IPS DF 19.7 (cell line): ENCODE results near the gene MSTO1.
"Not testable (repeated sequence)": the region's sequence is repeated elsewhere in the genome, so short reads cannot be mapped to it uniquely, and the experiment has no call there.

Source experiments
- DNase-seq: peaks from one replicate; pipeline ENCODE4 v3.0.0-alpha.2; 2013; ENCODE audit warnings: low read depth, low spot score

MSTO1 gene

DNA sequence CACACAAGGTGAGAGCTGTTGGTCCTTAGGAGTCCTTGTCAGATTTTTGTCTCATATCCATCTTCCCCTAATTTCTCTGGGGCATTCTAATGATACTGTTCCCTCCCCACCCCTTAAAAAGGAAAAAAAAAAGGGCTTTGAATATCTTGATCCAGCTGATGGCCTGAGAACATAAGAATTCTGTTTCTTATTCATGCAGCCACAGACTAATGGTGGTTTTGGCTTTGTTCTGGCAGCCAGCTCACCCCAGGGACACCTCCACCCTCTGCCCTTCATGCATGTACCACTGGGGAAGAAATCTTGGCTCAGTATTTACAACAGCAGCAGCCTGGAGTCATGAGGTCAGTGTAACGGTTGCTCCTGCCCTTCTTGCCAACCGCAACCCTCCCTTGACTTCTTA, 3.2 kb downstream of the MSTO1 start:
- not testable (repeated sequence) for DNase-seq

DNA sequence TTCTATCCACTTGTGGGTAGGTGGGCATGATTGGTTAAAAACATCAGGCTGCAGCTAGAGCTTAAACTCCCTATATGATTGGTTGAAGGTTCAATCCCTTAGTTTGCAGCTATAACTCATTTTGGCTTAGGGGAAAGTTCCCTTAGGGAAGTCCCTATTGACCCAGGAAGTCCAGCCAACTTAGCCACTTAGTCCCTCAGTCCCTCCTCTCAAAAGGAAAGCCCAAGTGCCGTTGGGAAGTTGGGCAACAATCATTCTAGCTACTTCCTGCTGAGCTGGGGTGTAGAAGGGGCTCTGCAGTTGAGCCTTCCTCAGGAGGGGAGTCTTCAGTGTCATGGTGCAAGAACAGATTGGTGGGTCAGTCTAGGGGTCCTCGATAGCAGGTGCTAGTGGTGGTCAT, 12.2 kb downstream of the MSTO1 start:
- no peak for DNase-seq

DNA sequence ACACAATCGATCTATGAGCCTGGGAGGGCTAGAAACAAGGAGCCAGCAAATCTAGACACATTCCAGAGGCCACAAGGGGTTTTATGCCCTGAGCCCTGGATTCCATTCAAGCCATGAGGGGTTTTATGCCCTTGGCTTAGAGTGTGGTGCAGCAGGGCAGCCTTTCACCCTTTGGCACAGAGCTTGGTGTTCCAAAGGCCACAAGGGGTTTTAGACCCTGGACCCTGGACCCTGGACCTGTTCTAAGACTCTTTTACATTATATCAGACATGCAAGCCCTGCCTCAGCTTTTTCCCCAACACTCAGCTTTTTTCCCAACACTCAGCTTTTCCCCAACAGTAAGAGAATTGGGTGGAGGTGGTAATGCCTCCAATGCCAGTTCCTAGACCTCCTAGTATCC, 13.3 kb downstream of the MSTO1 start:
- DNase-seq = no peak

DNA sequence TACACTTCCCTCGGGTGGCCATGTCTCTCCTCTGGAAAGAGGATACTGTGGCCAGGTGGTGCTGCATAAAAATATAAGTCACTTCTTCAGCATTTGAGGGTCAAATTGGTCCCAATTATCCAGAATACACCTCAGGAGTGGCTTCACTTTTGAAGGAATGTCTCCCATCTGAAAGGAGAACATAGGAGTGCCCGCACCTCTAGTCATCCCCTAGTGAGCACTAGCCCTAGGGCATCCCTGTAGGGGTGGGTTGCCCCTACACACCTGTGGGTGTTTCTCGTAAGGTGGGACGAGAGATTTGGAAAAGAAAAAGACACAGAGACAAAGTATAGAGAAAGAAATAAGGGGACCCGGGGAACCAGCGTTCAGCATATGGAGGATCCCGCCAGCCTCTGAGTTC, 16.4 kb downstream of the MSTO1 start:
- DNase-seq = not testable (repeated sequence)

GRCh38 chr1:155636397-155637153, 26.6 kb downstream of the MSTO1 start:
- no peak for DNase-seq

DNA sequence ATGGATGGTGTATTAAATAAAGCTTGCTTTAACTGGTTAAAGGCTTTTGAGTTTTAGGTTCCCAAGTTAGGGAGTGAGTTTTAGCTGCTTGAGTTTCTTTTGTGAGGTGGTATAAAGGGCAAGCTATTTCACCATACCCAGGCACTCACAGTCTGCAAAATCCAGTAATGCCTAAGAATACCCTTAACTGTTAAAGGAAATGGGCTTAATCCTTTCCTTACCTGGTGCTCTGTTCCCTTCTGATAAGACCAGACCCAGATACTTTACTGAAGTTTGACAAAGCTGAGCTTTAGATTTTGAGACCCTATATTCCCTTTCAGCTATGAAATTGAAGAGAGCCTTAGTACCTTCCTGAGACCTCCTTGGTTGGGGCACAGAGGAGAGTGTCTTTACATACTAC, 30.3 kb downstream of the MSTO1 start:
- no peak for DNase-seq

DNA sequence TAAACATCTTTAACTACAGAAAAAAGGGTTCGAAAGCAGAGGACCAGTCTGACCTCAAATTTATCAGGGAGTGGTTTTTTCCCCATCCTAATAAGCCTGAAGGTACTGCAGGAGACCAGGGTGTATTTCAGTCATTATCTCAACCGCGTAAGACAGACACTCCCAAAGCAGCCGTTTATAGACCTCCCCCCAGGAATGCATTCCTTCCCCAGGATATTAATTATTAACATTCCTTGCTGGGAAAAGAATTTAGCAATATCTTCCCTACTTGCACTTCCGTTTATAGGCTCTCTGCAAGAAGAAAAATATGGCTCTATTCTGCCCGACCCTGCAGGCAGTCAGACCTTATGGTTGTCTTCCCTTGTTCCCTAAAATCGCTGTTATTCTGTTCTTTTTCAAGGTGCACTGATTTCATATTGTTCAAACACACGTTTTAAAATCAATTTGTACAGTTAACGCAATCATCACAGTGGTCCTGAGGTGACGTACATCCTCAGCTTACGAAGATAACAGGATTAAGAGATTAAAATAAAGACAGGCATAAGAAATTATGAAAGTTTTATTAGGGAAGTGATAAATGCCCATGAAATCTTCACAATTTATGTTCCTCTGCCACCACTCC, 32.7 kb downstream of the MSTO1 start:
- not testable (repeated sequence) for DNase-seq

DNA sequence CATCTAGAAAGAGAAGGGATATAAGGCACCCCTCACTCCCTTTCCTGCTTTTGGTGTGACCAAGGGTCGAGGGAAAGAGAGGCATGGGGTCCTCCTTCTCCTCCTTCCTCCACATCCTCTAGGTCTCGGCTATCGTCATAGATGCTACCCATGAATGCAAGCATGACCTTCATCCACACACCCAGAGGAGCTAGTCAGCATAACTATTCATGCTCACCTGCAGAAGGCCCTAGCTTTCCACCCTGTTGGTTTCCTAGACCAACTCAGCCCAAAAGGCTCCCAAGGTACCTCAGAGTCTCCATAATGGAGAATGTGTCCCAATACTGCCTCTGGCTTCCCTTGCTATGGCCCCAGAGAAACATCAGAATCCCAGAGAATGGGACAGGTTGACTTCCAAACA, 33.2 kb downstream of the MSTO1 start:
- DNase-seq = no peak

GRCh38 chr1:155645034-155645598, 35.1 kb downstream of the MSTO1 start:
- DNase-seq = no peak

GRCh38 chr1:155645648-155646047, 35.6 kb downstream of the MSTO1 start:
- no peak for DNase-seq

DNA sequence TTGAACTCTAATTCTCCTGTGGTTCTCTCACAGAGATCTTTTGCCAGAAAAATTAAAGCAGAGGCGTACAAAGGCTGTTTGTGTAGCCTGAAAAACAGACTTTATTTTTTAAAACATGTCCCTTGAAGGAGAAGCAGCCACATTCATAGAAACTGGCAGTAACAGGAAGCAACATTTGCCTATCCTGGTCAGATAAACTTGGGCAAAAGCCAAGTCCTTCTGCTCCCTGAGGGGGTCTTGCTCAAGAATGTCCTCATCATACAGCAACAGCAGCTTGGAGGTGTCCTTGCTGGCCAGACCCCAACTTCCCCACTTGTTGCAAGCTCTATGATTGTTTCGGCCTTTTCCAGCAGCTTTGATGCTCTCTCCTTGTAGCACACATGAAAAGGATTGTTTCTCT, 36.3 kb downstream of the MSTO1 start:
- no peak for DNase-seq

- DNase-seq = no peak
Observed at GRCh38 chr1:155648207-155649147, 38.5 kb downstream of the MSTO1 start.

- no peak for DNase-seq
Observed at GRCh38 chr1:155649676-155650075, 39.7 kb downstream of the MSTO1 start.

DNA sequence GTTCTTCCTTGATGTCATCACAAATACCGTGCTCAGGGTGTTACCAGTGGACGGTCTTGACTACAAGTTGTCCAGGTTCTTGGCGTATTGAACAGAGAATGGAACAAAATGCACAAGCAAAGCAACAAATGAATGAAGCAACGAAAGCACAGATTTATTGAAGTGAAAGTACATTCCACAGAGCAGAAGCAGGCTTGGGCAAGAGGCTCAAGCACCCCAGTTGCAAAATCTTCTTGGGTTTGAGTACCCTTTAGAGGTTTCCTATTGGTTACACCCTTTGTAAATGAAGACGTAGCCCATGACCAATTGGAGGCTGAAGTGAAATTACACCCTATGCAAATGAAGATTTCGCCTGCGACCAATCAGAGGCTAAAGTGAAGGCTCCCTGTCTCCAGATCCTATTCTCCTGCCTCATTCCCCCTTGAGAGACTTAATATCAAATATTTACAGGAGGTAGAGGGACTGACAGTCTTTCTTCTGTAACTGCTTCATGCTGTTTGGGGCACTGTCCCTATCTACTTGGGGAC, 40.3 kb downstream of the MSTO1 start:
- DNase-seq = no peak

DNA sequence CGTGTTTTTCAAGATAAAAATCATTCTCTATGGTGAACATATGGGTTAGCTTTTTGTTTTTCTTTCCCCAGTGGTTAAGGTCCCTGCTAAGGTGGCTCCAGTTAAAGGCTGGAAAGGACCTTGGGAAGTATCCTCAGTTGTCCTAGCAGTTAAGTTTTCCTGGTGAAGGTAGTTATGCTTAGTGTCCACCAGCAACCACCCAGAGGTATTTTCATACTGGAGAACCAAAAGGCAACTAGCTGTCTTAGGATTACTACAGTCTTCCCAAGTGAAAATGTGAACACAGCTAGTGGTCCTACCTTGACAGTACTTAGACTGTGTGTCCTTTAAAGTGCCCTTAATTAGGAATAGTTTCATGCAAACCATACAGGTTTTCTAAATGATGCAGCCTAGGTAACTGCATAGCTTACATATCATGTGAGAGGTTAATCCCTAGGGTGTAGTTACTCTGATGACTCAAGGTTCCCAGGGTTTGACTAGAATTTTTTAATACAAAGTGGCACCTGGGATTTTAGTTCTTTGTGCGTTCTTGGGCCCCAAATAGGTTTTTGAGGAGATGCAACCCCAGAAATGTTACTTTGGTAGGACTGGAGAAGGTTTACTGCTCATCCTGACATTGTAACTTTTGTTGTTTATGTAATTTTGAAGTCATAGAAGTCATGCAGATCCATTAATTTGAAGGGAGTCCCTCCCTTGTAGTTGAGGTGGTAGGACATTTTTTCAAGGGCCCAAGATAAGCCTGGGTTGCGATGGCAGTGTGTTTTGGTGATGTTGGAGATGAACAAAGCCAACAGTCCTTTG, 42.0 kb downstream of the MSTO1 start:
- no peak for DNase-seq

GRCh38 chr1:155652951-155653350, 42.9 kb downstream of the MSTO1 start:
- no peak for DNase-seq

GRCh38 chr1:155657463-155657862, 47.4 kb downstream of the MSTO1 start:
- no peak for DNase-seq

- DNase-seq = not testable (repeated sequence)
Observed at GRCh38 chr1:155661239-155661638, 51.2 kb downstream of the MSTO1 start.
